GM12875 (cell line): ENCODE results near the gene LRRC8A.
"Not testable (repeated sequence)": the region's sequence is repeated elsewhere in the genome, so short reads cannot be mapped to it uniquely, and the experiment has no call there.

Experiments
- H3K4me3 ChIP-seq: one replicate; pipeline ENCODE4 v1.5.1; 2011; ENCODE audit warnings: low read depth, low read length, control low read depth
- TF ChIP-seq, protein P1 (sequence below): IDR thresholded peaks from 2 replicates; pipeline ENCODE4 v1.5.1; 2011; ENCODE audit warnings: low read depth, mild to moderate bottlenecking, control low read depth, inconsistent platforms, low read length, moderate library complexity, borderline replicate concordance; ENCODE audit not compliant: insufficient read depth

Gene LRRC8A

DNA sequence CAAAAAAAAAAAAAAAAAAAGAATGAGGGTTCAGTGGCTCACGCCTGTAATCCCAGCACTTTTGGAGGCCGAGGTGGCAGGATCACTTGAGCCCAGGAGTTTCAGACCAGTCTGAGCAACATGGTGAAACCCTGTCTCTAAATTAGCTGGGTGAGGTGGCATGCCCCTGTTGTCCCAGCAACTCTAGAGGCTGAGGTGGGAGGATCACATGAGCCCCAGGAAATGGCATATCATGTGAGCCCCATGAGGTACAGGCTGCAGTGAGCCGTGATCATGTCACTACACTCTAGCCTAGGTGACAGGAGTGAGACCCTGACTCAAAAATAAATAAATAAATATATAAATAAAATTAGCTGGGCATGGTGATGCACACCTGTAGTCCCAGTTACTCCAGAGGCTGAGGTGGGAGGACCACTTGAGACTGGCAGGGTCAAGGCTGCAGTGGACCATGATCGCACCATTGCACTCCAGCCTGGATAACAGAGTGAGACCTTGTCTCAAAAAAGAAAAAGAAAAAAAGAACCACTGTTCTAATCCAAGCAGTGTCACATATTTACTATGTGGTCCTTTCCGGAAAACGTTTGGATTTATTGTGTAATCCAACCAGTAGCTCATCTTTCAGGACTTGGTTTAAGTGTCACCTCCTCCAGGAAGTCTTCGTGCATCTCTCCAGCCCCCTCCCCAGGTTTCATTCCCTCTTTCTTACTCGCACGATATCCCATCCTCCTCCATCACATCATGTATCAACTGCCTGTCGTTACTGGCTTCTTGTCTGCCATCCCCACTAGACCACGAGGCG, 40.0 kb upstream of the LRRC8A start:
- no peak overlapping the region for H3K4me3 ChIP-seq
- TF ChIP-seq, protein P1, sequence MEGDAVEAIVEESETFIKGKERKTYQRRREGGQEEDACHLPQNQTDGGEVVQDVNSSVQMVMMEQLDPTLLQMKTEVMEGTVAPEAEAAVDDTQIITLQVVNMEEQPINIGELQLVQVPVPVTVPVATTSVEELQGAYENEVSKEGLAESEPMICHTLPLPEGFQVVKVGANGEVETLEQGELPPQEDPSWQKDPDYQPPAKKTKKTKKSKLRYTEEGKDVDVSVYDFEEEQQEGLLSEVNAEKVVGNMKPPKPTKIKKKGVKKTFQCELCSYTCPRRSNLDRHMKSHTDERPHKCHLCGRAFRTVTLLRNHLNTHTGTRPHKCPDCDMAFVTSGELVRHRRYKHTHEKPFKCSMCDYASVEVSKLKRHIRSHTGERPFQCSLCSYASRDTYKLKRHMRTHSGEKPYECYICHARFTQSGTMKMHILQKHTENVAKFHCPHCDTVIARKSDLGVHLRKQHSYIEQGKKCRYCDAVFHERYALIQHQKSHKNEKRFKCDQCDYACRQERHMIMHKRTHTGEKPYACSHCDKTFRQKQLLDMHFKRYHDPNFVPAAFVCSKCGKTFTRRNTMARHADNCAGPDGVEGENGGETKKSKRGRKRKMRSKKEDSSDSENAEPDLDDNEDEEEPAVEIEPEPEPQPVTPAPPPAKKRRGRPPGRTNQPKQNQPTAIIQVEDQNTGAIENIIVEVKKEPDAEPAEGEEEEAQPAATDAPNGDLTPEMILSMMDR: no peak

DNA sequence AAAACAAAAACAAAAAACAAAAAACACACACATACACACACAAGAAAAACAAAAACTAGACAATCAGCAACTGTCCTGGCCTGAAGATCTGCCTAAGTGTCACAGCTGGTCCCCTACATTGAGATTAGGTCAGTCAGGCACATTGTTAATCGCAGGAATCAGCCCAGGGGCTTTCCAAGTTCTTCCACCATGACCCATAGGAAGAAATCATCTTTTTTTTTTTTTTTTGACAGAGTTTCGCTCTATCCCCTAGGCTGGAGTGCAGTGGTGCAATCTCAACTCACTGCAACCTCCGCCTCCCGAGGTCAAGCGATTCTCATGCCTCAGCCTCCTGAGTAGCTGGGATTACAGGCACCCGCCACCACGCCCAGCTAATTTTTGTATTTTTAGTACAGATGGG, 38.8 kb upstream of the LRRC8A start:
- not testable (repeated sequence) for H3K4me3 ChIP-seq

DNA sequence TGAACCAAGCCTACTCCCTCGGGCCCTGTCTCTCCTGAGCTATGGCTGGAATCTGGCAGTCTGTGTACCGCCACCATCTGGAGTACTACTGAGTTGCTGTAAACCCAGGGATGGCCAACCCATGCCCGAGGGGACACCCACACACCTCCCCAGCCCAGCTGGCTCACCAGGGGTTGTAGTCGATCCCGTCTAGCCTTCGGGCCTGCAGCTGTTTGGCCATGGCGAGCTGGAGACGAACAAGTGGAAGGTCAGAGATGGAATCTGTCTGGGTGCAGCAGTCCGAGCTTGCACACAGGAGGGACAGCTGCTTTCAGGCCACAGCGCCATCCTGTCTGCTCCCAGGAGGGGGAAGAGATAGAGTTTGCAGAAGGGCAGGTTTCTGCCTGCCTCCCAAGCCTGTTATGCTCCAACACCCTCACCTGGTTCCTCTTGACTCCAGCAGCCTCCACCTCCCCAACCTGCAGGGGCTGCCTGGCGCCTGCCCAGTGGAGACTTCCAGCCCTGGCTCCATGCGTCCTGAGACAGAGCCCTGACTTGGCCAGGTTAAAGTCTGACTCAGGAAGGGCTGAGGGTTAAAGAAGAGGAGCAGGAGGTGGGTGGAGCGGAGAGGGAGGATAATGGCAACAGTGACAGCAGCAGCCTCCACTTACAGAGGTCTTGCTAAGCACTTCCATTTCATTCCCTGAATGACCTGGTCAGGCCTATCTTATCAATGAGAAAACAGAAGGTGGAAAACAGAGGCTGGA, 36.6 kb upstream of the LRRC8A start:
- no peak overlapping the region for H3K4me3 ChIP-seq
- TF ChIP-seq, protein P1: no peak

DNA sequence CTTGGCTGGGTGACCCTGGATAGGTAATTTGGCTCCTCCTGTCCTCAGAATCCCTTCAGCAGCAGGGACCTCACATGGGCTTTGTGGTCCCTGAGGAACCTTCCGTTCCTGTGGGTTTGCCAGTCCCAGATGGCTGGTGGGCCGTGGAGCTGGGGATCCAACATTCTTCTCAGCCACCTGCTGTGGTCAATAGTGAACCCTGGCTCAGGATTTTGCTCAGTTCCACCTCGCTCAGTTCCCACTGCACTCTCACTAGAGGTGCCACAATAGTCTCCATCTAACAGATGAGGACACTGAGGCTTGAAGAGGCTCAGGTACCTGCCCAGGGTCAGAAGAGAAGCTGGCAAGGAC, 35.3 kb upstream of the LRRC8A start:
- TF ChIP-seq, protein P1: no peak
- H3K4me3 ChIP-seq: no peak overlapping the region

DNA sequence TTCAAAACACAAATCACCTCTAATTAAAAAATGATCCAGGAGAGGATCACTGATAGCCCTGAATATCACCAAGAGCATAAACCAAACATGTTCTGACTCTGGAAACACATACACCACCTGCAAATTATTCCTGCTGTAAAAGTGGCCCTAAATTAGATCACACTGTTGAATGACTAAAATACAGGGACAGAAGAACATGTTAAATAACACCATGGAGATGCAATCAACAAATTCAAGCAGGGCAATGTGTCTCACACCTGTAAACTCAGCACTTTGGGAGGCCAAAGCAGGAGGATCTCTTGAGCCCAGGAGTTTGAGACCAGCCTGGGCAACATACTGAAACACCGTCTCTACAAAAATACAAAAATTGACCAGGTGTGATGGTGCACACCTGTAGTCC, 34.1 kb upstream of the LRRC8A start:
- no peak overlapping the region for H3K4me3 ChIP-seq
- TF ChIP-seq, protein P1: no peak

DNA sequence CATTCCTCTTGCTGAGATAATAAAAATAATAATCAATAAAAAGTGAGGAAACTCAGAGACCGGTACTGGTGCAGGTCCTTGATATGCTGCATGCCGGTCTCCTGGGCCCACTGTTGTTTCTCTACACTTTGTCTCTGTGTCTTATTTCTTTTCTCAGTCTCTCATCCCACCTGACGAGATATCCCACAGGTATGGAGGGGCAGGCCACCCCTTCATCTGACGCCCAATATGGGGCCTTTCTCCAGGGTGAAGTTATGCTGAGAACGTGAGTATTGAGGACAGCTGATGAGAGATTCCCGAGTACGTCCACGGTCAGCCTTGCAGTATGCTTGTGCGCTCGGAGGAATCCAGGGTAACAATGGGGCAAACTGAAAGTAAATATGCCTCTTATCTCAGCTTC, 30.9 kb upstream of the LRRC8A start:
- H3K4me3 ChIP-seq: not testable (repeated sequence)

DNA sequence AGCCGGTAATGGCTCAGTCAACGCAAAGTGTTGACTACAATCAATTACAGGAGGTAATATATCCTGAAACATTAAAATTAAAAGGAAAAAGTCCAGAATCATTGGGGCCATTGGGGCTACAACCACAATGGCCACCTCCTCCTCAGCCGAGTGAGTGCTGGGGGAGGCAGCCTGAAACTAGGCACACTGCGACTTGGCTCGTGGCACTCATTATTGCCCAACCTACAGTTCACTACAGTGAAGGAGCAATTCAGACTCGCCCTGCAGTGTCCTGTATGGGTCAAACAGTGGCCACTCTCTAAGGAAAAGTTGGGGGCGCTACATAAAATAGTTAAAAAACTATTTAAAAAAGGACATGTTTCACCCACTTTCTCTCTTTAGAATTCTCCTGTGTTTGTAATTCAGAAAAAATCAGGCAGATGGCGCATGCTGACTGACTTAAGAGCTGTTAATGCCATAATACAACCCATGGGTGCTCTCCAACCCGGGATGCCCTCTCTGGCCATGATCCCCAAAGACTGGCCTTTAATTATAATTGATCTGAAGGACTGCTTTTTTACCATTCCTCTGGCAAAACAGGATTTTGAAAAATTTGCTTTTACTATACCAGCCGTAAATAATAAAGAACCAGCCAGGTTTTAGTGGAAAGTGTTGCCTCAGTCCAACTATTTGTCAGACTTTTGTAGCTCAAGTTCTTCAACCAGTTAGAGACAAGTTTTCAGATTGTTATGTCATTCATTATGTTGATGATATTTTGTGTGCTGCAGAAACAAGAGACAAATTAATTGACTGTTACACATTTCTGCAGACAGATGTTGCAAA, 29.9 kb upstream of the LRRC8A start:
- H3K4me3 ChIP-seq: not testable (repeated sequence)

DNA sequence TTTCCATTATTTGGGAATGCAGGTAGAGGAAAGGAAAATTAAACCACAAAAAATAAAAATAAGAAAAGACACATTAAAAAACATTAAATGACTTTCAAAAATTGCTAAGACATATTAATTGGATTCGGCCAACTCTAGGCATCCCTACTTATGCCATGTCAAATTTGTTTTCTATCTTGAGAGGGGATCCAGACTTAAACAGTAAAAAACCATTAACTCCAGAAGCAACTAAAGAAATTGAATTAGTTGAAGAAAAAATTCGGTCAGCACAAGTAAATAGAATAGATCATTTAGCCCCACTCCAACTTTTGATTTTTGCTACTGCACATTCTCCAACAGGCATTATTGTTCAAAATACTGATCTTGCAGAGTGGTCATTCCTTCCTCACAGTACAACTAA, 29.3 kb upstream of the LRRC8A start:
- not testable (repeated sequence) for H3K4me3 ChIP-seq

DNA sequence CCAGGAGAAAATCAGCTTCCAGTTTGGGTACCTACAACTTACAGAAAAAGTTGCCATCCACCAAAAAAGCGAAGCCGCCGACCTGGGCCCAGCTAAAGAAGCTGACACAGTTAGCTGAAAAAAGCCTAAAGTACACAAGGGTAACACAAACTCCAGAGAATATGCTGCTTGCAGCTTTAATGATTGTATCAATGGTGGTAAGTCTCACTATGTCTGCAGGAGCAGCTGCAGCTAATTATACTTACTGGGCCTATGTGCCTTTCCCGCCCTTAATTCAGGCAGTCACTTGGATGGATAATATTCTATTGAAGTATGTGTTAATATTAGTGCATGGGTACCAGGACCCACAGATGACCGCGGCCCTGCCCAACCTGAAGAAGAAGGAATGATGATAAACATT, 27.5 kb upstream of the LRRC8A start:
- not testable (repeated sequence) for H3K4me3 ChIP-seq

DNA sequence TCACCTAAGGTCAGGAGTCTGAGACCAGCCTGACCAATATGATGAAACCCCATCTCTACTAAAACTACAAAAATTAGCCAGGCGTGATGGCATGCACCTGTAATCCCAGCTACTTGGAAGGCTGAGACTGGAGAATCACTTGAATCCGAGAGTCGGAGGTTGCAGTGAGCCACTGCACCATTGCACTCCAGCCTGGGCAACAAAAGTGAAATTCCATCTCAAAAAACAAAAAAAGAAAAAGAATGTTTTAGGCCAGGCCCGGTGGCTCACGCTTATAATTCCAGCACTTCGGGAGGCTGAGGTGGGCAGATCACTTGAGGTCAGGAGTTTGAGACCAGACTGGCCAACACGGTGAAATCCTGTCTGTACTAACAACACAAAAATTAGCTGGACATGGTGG, 23.5 kb upstream of the LRRC8A start:
- H3K4me3 ChIP-seq: not testable (repeated sequence)
